HCT116 (cell line): ENCODE data around the gene ZFR2. TPM values are rescaled to one million over a fixed set of nuclear protein-coding genes. Genes with fewer than 3 reads are reported as not detected.

ENCODE experiments used
- ATAC-seq: fragments of 200-7000 bp; cut with Tn5 transposase; 2 replicates; pipeline ENCODE4 v1.9.1; 2020; ENCODE audit warnings: mild to moderate bottlenecking, moderate library complexity
- BruUV-seq: library from RNA; stranded (reverse); fragments of 400-500 nt; replicated peaks from 2 replicates; lab custom pipeline; 2021; lab: Mats Ljungman, UMichigan
- CTCF ChIA-PET: fragments of 300-600 bp; sonication (Branson Sonifier 250); formaldehyde crosslinking; loops from one replicate; lab custom pipeline; 2021; ENCODE audit warnings: antibody characterized with exemption; lab: Charles Lee
- POLR2A ChIA-PET: fragments of 300-600, 350-600 bp; sonication (Branson Sonifier 250); formaldehyde crosslinking; loops from one replicate; lab custom pipeline; 2021; ENCODE audit warnings: antibody characterized with exemption; lab: Charles Lee
- RAD21 ChIA-PET, 2 experiments: fragments of 300-600 bp; sonication (Branson Sonifier 250); formaldehyde crosslinking; loops; one replicate each; lab custom pipeline; 2023; ENCODE audit warnings: low total read pairs in 2 of 2; ENCODE audit not compliant: uncharacterized antibody in 2 of 2, unreplicated experiment in 2 of 2, low non-redundant PET in 1 of 2; lab: Charles Lee
- DNase-seq: peaks from one replicate; pipeline ENCODE4 v3.0.0-alpha.2; 2010; ENCODE audit warnings: low read depth, low spot score
- H2AFZ ChIP-seq: fragments of 200-600 bp; shearing (Covaris generic), sonication (generic); 2 replicates; pipeline ENCODE4 v1.6.1; 2017; ENCODE audit warnings: low read depth, mixed run types, mixed read lengths, antibody characterized with exemption, low read length; ENCODE audit not compliant: poor library complexity, severe bottlenecking
- H3K27ac ChIP-seq: 2 replicates; pipeline ENCODE4 v1.5.1; 2012; ENCODE audit warnings: low read depth, low read length
- H3K27me3 ChIP-seq: fragments of 200-600 bp; sonication (generic); 2 replicates; pipeline ENCODE4 v1.6.1; 2016; ENCODE audit warnings: mixed run types, low read length, mixed read lengths; ENCODE audit not compliant: insufficient read depth
- H3K36me3 ChIP-seq, 2 experiments: fragments of 200-500 bp in 1 of 2; fragments of 200-600 bp in 1 of 2; sonication (Bioruptor generic) in 1 of 2; sonication (generic) in 1 of 2; 2 replicates each; pipeline versions ENCODE4 v1.5.1 to v1.6.1; 2014 to 2016; ENCODE audit warnings: low read length in 2 of 2, inconsistent platforms in 1 of 2, mixed read lengths in 1 of 2, mixed run types in 1 of 2; ENCODE audit not compliant: insufficient read depth in 2 of 2, control insufficient read depth in 1 of 2
- H3K4me1 ChIP-seq, 2 experiments: fragments of 200-600 bp in 1 of 2; sonication (generic) in 1 of 2; 2 replicates each; pipeline versions ENCODE4 v1.5.1 to v1.6.1; 2012 to 2017; ENCODE audit warnings: low read length in 2 of 2, inconsistent platforms in 1 of 2, mild to moderate bottlenecking in 1 of 2, mixed read lengths in 1 of 2, mixed run types in 1 of 2, moderate library complexity in 1 of 2; ENCODE audit not compliant: insufficient read depth in 2 of 2, control insufficient read depth in 1 of 2
- H3K4me2 ChIP-seq: fragments of 200-600 bp; sonication (generic); 2 replicates; pipeline ENCODE4 v1.6.1; 2017; ENCODE audit warnings: mixed run types, low read length, mixed read lengths
- H3K4me3 ChIP-seq, 2 experiments: fragments of 200-600 bp in 1 of 2; sonication (generic) in 1 of 2; replicated peaks in 1 of 2; 2 replicates each; pipeline ENCODE4 v1.5.1; 2011 to 2016; ENCODE audit warnings: low read length in 2 of 2, control low read depth in 1 of 2, low read depth in 1 of 2, mild to moderate bottlenecking in 1 of 2, mixed read lengths in 1 of 2, mixed run types in 1 of 2
- H3K79me2 ChIP-seq: fragments of 200-600 bp; sonication (generic); 2 replicates; pipeline ENCODE4 v1.6.1; 2017; ENCODE audit warnings: mild to moderate bottlenecking, mixed run types, low read length, moderate library complexity, mixed read lengths; ENCODE audit not compliant: insufficient read depth
- H3K9ac ChIP-seq: fragments of 200-600 bp; sonication (generic); 2 replicates; pipeline ENCODE4 v1.6.1; 2016; ENCODE audit warnings: low read length, mixed read lengths
- H3K9me2 ChIP-seq: fragments of 200-600 bp; sonication (generic), shearing (Covaris generic); 2 replicates; pipeline ENCODE4 v1.6.1; 2017; ENCODE audit warnings: mixed run types, mild to moderate bottlenecking, moderate library complexity; ENCODE audit not compliant: insufficient read depth
- H3K9me3 ChIP-seq, 2 experiments: fragments of 200-500 bp in 1 of 2; fragments of 200-600 bp in 1 of 2; sonication (Bioruptor generic) in 1 of 2; sonication (generic) in 1 of 2; 2 replicates each; pipeline ENCODE4 v1.6.1; 2014 to 2017; ENCODE audit warnings: low read length in 2 of 2, mixed read lengths in 2 of 2, inconsistent platforms in 1 of 2, low read depth in 1 of 2, mild to moderate bottlenecking in 1 of 2, mixed run types in 1 of 2, moderate library complexity in 1 of 2; ENCODE audit not compliant: control insufficient read depth in 1 of 2, insufficient read depth in 1 of 2
- H4K20me1 ChIP-seq: fragments of 200-600 bp; sonication (generic), shearing (Covaris generic); 2 replicates; pipeline ENCODE4 v1.6.1; 2017; ENCODE audit warnings: mixed run types, mild to moderate bottlenecking, moderate library complexity; ENCODE audit not compliant: insufficient read depth
- CEBPB ChIP-seq: IDR thresholded peaks from 2 replicates; pipeline ENCODE4 v1.6.1; 2012; ENCODE audit warnings: low read depth
- EZH2phosphoT487 ChIP-seq: fragments of 200-600 bp; IDR thresholded peaks from 2 replicates; pipeline ENCODE4 v1.6.1; 2018; ENCODE audit warnings: antibody characterized with exemption, borderline replicate concordance
- FOSL1 ChIP-seq: IDR thresholded peaks from 2 replicates; pipeline ENCODE4 v1.6.1; 2012; ENCODE audit warnings: low read depth
- JUND ChIP-seq: IDR thresholded peaks from 2 replicates; pipeline ENCODE4 v1.6.1; 2012
- POLR2A ChIP-seq: IDR thresholded peaks from 2 replicates; pipeline ENCODE4 v1.7.0; 2011; ENCODE audit warnings: borderline replicate concordance; ENCODE audit not compliant: insufficient read depth, insufficient read length; ENCODE audit errors: extremely low read depth
- SRF ChIP-seq: IDR thresholded peaks from 2 replicates; pipeline ENCODE4 v1.6.1; 2012; ENCODE audit warnings: low read depth
- intact Hi-C: fragments of 100-400 bp; cut with micrococcal nuclease; formaldehyde crosslinking; loops from 2 replicates; pipeline ENCODE4 v1.10.0; 2022
- total RNA-seq: library from RNA; stranded (reverse); gene quantifications from one replicate; pipeline ENCODE4 v1.2.1, GENCODE V29; 2021; ENCODE audit not compliant: unreplicated experiment
- TF ChIP-seq, protein P1 (sequence below): IDR thresholded peaks from 2 replicates; pipeline ENCODE4 v1.6.1; 2012

Gene ZFR2
- total RNA-seq, 1 experiment from 2014 or later = 0.34 TPM

DNA sequence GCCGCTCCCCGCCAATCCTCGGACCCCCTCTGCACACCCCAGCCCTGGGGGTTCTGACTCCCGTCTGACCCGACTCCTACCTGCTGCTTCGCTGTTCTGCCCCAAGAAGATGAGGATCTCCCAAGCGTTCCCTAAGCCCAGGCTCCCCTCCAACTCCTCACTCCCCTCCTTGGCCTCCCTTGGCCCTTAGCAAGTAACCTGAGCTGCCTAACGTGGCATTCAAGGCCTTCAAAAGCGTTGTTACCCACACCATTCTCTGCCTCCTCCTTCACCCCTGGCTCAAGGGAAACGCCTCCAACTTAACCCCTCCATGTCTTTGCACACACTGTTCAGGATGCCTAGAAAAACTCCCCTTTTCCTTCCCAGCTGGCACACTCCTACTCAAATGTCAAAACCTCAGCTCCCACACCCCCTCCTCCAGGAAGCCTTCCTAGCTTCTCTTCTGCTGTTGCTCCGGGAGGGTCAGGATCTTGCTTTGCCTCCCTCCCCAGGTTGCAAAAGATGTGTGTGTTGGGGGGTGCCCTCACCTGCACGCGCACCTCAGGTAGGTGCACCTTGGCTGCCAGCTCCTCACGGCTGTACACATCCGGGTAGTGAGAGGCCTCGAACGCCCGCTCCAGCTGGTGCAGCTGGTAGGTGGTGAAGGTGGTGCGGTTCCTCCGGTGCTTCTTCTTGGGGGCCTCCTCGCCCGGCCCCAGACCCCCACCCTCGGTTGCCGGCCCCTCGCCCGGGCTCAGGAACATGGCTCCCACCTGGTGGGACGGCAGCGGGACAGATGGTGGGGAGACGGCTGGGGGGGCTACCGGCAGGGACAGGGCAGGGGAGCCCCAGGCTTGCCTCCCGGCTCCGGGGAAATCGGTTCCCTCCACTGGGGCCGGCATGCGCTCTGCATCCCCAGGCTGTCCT is 97.6 kb downstream of the ZFR2 start:
- no peaks in the 10 kb centered on the region for H4K20me1 ChIP-seq
- no peaks in the 10 kb centered on the region for H3K79me2 ChIP-seq
- intact Hi-C loops = no loop called here
- no peak for DNase-seq
- H3K9ac ChIP-seq = no peak overlapping the region
- POLR2A ChIA-PET = no interaction called here
- H3K4me2 ChIP-seq = no peak overlapping the region
- no peaks in the 10 kb centered on the region for H3K9me3 ChIP-seq
- H3K9me2 ChIP-seq = no peaks in the 10 kb centered on the region
- no peaks in the 10 kb centered on the region for H3K27me3 ChIP-seq
- H3K4me3 ChIP-seq = no peak overlapping the region
- no TSS peak for BruUV-seq
- TF ChIP-seq CEBPB = no peak
- TF ChIP-seq, all 23 proteins: peak for 0
- RAD21 ChIA-PET = no interaction called here
- H2AFZ ChIP-seq = no peak overlapping the region
- H3K4me1 ChIP-seq = no peaks in the 10 kb centered on the region
- no peak overlapping the region for H3K27ac ChIP-seq
- H3K36me3 ChIP-seq = no peaks in the 10 kb centered on the region; a peak in 2 of 4 replicates
- CTCF ChIA-PET = interaction anchor here (1.2 kb wide), 1 partner anchor 217 kb away, joined by 3 read pairs; no protein-coding TSS in a partner anchor
- no peak for ATAC-seq

DNA sequence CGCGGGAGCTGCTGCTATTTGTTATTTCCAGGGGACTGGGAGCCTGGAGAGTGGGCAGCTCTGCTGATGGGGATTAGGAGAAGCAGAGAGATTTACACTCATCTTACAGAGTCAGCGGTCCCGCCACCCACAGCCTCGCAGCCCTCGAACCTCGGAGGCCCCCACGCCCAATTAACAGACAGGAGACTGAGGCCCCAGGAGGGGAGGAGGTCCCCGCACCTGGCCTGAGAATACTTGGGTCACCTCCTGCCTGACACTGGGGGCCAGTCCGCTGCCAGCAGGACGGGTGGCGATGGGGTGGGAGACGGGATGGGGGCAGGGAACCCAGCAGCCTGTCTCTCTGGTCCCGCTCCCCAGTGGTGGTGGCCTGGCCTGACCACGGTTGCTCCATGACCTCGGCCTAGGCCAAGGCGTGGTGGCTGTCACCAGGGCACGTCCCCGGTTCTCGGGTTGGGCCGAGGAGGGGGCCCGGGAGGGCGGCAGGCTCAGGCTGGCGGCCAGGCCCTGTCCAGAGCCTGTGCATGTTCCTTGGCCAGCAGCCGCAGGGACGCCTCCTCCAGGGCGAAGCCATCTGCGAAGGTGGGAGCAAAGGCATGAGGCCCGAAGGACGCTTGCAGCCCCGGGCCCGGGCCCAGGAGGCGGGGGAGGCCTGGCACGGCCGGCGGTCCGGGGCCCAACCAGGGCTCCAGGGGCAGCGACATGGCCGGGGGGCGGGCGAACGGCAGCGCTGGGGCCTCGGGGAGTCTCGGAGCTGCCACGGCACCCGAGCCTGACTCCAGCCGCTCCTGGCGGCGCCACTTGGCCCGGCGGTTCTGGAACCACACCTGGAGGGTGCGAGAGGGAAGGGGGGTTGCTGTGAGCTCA is 98.5 kb downstream of the ZFR2 start:
- H4K20me1 ChIP-seq = no peaks in the 10 kb centered on the region
- H3K9ac ChIP-seq = no peak overlapping the region
- no peaks in the 10 kb centered on the region for H3K9me2 ChIP-seq
- H3K9me3 ChIP-seq = no peaks in the 10 kb centered on the region
- H3K36me3 ChIP-seq = peaks cover 0 to under 1% of the 10 kb centered on the region in 2 experiments; a peak in 2 of 4 replicates
- no peak overlapping the region for H2AFZ ChIP-seq
- no TSS peak for BruUV-seq
- intact Hi-C loops = no loop called here
- H3K4me2 ChIP-seq = no peak overlapping the region
- no peak overlapping the region for H3K27ac ChIP-seq
- H3K27me3 ChIP-seq = no peaks in the 10 kb centered on the region
- RAD21 ChIA-PET = no interaction called here
- DNase-seq = no peak
- H3K79me2 ChIP-seq = no peaks in the 10 kb centered on the region
- H3K4me1 ChIP-seq = no peaks in the 10 kb centered on the region
- H3K4me3 ChIP-seq = no peak overlapping the region
- CTCF ChIA-PET = interaction anchor here (1.2 kb wide), 1 partner anchor 218 kb away, joined by 3 read pairs; no protein-coding TSS in a partner anchor
- no peak for ATAC-seq
- POLR2A ChIA-PET = no interaction called here
- TF ChIP-seq SRF = no peak
- no peak for TF ChIP-seq CEBPB
- no peak for TF ChIP-seq POLR2A
- TF ChIP-seq, protein P1, sequence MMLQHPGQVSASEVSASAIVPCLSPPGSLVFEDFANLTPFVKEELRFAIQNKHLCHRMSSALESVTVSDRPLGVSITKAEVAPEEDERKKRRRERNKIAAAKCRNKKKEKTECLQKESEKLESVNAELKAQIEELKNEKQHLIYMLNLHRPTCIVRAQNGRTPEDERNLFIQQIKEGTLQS = no peak
- no peak for TF ChIP-seq EZH2phosphoT487
- no peak for TF ChIP-seq FOSL1
- no peak for TF ChIP-seq JUND
